ENCODE measurements around the gene CHCT1. TPM values are rescaled to one million over a fixed set of nuclear protein-coding genes. Genes with fewer than 3 reads are reported as not detected.

CHCT1 gene
- polyA plus RNA-seq, 1 donor (not counting 4 experiments of a cell fraction or from before 2014, with no cell fraction given), result not detected

DNA sequence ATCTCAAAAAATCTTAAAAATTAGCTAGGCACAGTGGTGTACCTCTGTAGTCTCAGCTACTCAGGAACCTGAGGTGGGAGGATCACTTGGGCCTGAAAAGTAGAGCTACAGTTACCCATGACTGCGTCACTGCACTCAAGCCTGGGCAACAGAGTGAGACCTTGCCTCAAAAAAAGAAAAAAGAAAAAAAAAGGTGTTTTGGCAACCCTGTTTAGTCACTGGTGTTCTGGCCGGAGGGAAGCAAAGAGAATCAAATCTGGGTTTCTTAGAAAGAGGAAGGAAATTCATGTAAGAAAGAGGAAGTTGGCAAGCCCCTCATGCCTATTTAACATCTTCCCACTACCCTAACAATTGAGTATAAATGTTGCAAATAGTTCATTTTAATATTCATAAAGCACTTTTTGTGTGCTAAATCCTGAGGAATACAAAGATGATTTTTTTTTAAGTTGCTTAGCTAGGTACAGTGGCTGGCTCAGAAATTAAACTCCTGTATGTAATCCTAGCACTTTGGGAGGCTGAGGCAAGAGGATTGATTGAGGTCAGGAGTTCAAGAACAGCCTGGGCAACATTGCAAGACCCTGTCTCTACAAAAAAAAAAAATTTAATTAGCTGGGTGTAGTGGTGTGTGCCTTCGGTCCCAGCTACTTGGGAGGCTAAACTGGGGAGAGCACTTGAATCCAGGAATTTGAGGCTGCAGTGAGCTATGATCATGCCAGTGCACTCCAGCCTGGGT, 23.9 kb upstream of the CHCT1 start:
- no peak overlapping the region for H3K4me3 ChIP-seq (ENCODE audit: control insufficient read depth in 2 of 3, extremely low read depth in 1 of 3, insufficient read depth in 2 of 3, low read depth in 1 of 3, low read length in 3 of 3)
- no peaks in the 10 kb centered on the region for H3K79me2 ChIP-seq (ENCODE audit: control insufficient read depth, insufficient read depth, low read length)
- H3K9me3 ChIP-seq (ENCODE audit: control insufficient read depth, low read depth, low read length), result no peaks in the 10 kb centered on the region
- FAIRE-seq (no peak), DNase-seq (ENCODE audit: low read depth, low spot score) (no peak)
- no peak overlapping the region for H3K27ac ChIP-seq (ENCODE audit: control insufficient read depth, insufficient read depth, low read length)
- H3K9ac ChIP-seq (ENCODE audit: control insufficient read depth, extremely low read depth, insufficient read depth, low read length), result no peak overlapping the region
- no peaks in the 10 kb centered on the region for H4K20me1 ChIP-seq (ENCODE audit: control insufficient read depth, extremely low read depth, insufficient read depth, low read length)
- no peaks in the 10 kb centered on the region for H3K9me1 ChIP-seq (ENCODE audit: control insufficient read depth, extremely low read depth, insufficient read depth, low read length)
- no peak overlapping the region for H3K4me2 ChIP-seq (ENCODE audit: control insufficient read depth, extremely low read depth, insufficient read depth, low read depth, low read length)
- no peaks in the 10 kb centered on the region for H3K27me3 ChIP-seq (ENCODE audit: control insufficient read depth, extremely low read depth, insufficient read depth, low read length)
- dilution Hi-C loops (cut with MboI; ENCODE audit: extremely low pct_ligation_motif_present, low sequenced_read_pairs), result no loop called here
- no peak overlapping the region for H2AFZ ChIP-seq (ENCODE audit: control insufficient read depth, low read length)
- H3K36me3 ChIP-seq (ENCODE audit: control insufficient read depth in 2 of 2, extremely low read depth in 1 of 2, insufficient read depth in 2 of 2, low read length in 2 of 2), result no peaks in the 10 kb centered on the region
- TF ChIP-seq, protein P1, sequence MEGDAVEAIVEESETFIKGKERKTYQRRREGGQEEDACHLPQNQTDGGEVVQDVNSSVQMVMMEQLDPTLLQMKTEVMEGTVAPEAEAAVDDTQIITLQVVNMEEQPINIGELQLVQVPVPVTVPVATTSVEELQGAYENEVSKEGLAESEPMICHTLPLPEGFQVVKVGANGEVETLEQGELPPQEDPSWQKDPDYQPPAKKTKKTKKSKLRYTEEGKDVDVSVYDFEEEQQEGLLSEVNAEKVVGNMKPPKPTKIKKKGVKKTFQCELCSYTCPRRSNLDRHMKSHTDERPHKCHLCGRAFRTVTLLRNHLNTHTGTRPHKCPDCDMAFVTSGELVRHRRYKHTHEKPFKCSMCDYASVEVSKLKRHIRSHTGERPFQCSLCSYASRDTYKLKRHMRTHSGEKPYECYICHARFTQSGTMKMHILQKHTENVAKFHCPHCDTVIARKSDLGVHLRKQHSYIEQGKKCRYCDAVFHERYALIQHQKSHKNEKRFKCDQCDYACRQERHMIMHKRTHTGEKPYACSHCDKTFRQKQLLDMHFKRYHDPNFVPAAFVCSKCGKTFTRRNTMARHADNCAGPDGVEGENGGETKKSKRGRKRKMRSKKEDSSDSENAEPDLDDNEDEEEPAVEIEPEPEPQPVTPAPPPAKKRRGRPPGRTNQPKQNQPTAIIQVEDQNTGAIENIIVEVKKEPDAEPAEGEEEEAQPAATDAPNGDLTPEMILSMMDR (optimal IDR thresholded peaks at IDR 0.05 in 1 of 3, IDR thresholded peaks at IDR 0.05 in 1 of 3, conservative IDR thresholded peaks at IDR 0.05 in 1 of 3; ENCODE audit: extremely low read depth in 1 of 3, insufficient read depth in 2 of 3, low read length in 3 of 3), result no peak
- TF ChIP-seq EZH2 (IDR thresholded peaks at IDR 0.05; ENCODE audit: low read length), result no peak
- H3K4me1 ChIP-seq (ENCODE audit: control insufficient read depth, extremely low read depth, insufficient read depth, low read length), result no peaks in the 10 kb centered on the region

DNA sequence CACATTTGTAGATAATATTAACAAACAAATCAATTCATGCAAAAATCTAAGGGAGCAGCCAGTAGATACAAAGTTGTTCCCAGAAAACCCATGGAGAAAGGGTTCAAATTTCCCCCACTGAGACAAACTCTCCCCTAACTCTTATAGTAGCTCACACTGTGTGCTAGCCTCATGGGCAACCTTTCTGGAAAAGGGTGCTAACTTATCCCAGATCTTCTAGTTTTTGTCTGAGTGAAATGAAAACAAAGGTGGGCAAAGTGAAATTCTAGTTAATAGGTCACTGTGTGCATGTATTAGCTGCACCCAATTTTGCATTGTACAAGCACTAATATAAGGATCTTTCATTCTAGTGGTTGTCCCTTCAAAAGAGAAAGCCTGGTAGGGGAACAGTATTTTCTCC, 20.5 kb upstream of the CHCT1 start:
- no peak for FAIRE-seq

More for the DNA sequence above, 20.5 kb upstream of the CHCT1 start:
- Histone ChIP-seq H3K9me3 (ENCODE audit: control insufficient read depth, low read depth, low read length) (no peaks in the 10 kb centered on the region), H3K9me1 (ENCODE audit: control insufficient read depth, extremely low read depth, insufficient read depth, low read length) (no peaks in the 10 kb centered on the region), H4K20me1 (ENCODE audit: control insufficient read depth, extremely low read depth, insufficient read depth, low read length) (no peaks in the 10 kb centered on the region), H3K27ac (ENCODE audit: control insufficient read depth, insufficient read depth, low read length) (no peak overlapping the region), H3K79me2 (ENCODE audit: control insufficient read depth, insufficient read depth, low read length) (no peaks in the 10 kb centered on the region), H3K27me3 (ENCODE audit: control insufficient read depth, extremely low read depth, insufficient read depth, low read length) (no peaks in the 10 kb centered on the region), H3K4me2 (ENCODE audit: control insufficient read depth, extremely low read depth, insufficient read depth, low read depth, low read length) (no peak overlapping the region), H3K4me3 (ENCODE audit: control insufficient read depth in 2 of 3, extremely low read depth in 1 of 3, insufficient read depth in 2 of 3, low read depth in 1 of 3, low read length in 3 of 3) (no peak overlapping the region), H3K9ac (ENCODE audit: control insufficient read depth, extremely low read depth, insufficient read depth, low read length) (no peak overlapping the region), H3K36me3 (ENCODE audit: control insufficient read depth in 2 of 2, extremely low read depth in 1 of 2, insufficient read depth in 2 of 2, low read length in 2 of 2) (no peaks in the 10 kb centered on the region), H3K4me1 (ENCODE audit: control insufficient read depth, extremely low read depth, insufficient read depth, low read length) (no peaks in the 10 kb centered on the region), H2AFZ (ENCODE audit: control insufficient read depth, low read length) (no peak overlapping the region)
- dilution Hi-C loops (cut with MboI; ENCODE audit: extremely low pct_ligation_motif_present, low sequenced_read_pairs), result no loop called here
- DNase-seq (ENCODE audit: low read depth, low spot score), result no peak
- TF ChIP-seq, protein P1 (optimal IDR thresholded peaks at IDR 0.05 in 1 of 3, IDR thresholded peaks at IDR 0.05 in 1 of 3, conservative IDR thresholded peaks at IDR 0.05 in 1 of 3; ENCODE audit: extremely low read depth in 1 of 3, insufficient read depth in 2 of 3, low read length in 3 of 3), result no peak
- no peak for TF ChIP-seq EZH2 (IDR thresholded peaks at IDR 0.05; ENCODE audit: low read length)

Data from keratinocyte (primary cell).